Stimulated activated naive CD4-positive, alpha-beta T cell (primary cell): ENCODE measurements around the gene METTL15.
"Not testable (repeated sequence)": the region's sequence is repeated elsewhere in the genome, so short reads cannot be mapped to it uniquely, and the experiment has no call there.

ENCODE experiments used
- DNase-seq, 6 experiments: peaks; one replicate each; lab custom pipeline; 2025; lab: John Stamatoyannopoulos, UW

METTL15 gene

GRCh38 chr11:28107750-28108618 lies at the start of gene METTL15, which contains the start of gene KIF18A:
Gene METTL15 (plus strand): TSS chr11:28108388. CDS start chr11:28113335, 4,947 bp downstream.
Gene KIF18A (minus strand): TSS chr11:28108156. CDS start chr11:28097947, 10,209 bp downstream.
- DNase-seq = peak; percentile 92 to 96 (median 93)

DNA sequence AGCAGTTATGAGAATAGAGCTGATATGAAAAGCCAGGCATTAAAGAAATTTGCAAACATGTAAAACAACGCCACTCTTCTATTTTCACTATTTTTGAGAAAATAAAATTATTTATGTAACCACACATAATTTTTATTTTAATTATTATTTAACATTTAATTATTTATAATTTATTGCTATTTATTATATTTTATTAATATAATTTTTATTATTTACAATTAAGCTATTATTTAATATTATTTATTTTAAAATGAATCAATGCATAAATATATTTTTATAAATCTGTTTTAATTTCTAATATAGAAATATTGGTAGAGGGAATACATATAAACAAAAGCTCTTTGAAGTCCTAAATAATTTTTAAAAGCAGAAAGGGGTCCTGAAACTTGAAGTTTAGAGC lies 36.9 kb upstream of the METTL15 start:
- DNase-seq = no peak

GRCh38 chr11:28072321-28072720 lies 35.9 kb upstream of the METTL15 start:
- DNase-seq = no peak

- no peak for DNase-seq
Observed at GRCh38 chr11:28077521-28077920, 30.7 kb upstream of the METTL15 start.

GRCh38 chr11:28083118-28083517 lies 25.1 kb upstream of the METTL15 start:
- DNase-seq = no peak

- DNase-seq = no peak
Observed at GRCh38 chr11:28086569-28086968, 21.6 kb upstream of the METTL15 start.

GRCh38 chr11:28087192-28087591 lies 21.0 kb upstream of the METTL15 start:
- not testable (repeated sequence) for DNase-seq

GRCh38 chr11:28087693-28088092 lies 20.5 kb upstream of the METTL15 start:
- DNase-seq = not testable (repeated sequence)

DNA sequence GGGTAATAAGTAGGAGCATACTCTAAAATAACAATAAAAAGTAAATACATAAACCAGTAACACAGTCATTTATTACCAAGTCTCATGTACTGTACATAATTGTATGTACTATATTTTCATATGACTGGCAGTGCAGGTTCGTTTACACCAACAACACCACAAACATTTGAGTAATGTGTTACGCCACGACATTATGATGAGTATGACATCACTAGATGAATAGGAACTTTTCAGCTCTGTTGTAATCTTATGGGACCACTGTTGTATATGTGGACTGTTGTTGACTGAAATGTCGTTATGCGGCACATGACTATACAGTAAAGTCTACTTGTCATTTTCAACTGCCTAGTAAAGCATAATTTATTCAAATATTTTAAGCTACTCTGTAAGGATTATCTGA lies 18.8 kb upstream of the METTL15 start:
- no peak for DNase-seq

- no peak for DNase-seq
Observed at GRCh38 chr11:28090052-28090749, 18.0 kb upstream of the METTL15 start.

DNA sequence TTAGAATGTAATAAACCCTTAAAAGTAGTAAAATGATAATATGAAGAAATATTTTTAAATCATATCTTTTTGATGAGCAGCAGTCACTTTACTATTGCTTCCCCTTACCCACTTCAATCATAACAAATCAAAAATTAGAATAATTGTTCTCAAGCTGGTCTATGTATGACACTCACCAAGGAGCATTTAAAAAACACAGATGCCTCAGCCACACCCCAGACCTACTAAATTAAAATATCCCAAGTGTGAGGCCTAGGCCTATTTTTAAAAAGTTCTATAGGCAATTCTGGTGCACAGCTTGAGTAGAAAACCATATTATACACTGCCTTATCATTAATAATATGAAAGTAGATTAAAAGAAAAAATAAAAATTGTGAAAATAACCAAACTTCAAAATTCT lies 15.4 kb upstream of the METTL15 start:
- no peak for DNase-seq

DNA sequence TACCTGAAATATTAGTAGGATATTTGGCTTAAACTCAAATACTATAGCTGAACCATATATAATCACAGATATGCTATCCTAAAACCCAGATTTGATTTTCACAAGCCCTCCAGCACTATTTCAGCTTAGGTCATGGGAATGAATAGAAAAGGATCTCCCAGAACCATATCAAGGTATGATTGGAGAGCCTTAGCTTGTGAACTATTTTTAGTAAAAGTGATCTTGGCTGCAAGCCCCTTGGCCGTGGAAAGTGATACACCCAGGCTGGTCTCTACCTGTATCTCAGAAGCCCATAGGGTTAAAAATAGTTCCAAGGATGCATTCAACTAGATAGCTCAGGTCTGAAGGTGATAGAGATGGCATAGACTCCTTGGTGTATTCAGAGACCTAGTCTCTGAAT lies 9.9 kb upstream of the METTL15 start:
- DNase-seq = no peak

DNA sequence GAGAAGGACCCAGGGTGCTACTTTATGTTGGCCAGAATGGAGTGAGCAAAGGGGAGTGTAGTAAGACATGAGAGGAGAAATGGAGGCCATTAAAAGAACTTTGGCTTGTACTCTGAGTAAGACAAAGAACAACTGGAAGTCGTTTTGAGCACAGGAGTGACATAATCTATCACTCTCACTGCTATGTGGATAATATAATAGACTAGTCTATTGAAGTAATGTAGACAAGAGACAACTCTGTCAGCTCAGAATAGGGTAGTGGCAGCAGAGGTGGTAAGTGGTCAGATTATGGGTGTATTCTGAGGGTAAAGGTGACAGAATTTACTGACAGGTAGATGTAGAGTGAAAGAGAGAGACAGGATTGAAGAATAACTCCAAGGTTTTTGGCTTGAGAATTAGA lies 8.5 kb upstream of the METTL15 start:
- no peak for DNase-seq

GRCh38 chr11:28100665-28101064 lies 7.5 kb upstream of the METTL15 start:
- no peak for DNase-seq

DNA sequence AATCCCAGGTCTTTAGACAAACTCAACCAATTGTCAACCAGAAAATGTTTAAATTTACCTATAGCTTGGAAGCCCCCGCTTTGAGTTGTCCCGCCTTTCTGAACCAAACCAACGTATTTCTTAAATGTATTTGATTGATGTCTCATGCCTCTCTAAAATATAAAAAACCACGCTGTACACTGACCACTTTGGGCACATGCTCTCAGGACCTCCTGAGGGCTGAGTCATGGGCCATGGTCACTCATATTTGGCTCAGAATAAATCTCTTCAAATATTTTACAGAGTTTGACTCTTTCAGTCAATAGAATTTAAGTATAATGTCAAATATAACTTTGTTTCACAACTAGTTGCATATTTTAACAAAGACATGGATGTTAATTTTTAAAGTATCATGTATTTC lies 5.9 kb upstream of the METTL15 start:
- not testable (repeated sequence) for DNase-seq

DNA sequence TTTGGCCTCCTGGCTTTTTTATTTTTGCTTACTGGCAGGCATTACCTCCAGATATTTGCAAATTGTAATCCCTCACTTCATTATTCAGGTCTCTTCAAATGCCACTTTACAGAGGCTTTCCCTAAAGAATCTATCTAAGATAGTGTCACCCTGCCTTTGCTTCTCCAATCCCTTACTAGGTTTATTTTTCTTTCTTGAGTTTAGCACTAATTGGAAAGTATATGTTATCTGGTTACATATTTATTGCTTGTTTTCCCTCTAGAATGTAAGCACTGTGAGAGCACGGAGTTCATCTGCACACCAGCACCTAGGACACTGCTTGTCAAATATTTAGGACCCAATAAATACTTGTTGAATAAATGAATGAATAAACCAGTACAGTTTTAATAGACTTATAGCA lies 3.8 kb upstream of the METTL15 start:
- DNase-seq = no peak

GRCh38 chr11:28104984-28105383 lies 3.2 kb upstream of the METTL15 start:
- no peak for DNase-seq

- no peak for DNase-seq
Observed at GRCh38 chr11:28105869-28106268, 2.3 kb upstream of the METTL15 start.

DNA sequence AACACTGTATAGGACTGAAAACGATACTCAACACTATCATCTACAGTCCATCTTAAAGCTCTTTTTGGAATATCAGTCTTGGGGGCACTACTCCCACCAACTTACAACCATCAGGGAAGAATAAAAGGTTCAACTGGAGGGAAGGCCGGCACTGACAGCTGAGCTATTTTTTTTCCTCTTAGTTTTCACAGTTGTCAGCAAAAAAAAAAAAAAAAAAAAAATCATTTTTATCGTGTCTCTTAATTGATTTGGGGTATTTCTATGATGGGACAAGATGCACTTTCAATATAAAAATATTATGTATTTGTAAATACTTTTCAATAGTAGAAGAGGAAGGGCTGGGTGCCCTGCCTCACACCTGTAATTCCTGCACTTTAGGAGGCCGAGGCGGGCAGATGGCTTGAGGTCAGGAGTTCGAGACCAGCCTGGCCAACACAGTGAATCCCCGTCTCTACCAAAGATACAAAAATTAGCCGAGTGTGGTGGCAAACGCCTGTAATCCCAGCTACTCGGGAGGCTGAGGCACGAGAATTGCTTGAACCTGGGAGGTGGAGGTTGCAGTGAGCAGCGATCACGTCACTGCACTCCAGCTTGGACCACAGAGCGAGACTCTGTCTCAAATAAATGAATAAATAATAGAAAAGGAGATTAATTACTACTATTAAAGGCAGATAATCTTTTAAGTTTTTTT lies 1.7 kb upstream of the METTL15 start:
- DNase-seq = no peak

DNA sequence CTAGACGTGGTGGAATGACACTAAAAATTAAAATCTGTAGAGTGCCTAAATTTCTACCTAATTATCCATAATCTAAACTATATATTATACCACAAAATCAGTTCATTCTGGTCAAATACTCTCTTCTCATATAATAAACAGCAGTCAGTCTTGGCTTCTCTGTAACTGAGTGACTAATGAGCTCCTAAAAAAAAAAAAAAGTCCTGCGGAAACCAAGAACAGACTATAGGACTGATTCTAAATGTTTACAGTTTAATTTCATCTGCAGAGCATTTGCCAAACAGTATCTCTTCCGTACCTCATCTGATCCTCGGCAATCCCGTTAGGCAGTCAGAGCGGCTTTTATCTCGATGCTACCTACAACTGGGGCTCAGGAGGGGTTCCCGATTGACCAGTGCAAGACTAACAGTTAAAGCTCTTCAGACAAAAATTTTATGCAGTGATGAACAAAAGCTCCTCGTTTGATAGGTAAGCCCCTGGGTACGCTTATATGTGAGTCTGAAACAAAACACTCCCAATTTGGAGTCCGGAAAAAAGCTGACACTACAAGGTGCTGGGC lies 918 bp upstream of the METTL15 start:
- peak in 4 of 6 experiments; percentile 5 to 68 (median 20) for DNase-seq

GRCh38 chr11:28108958-28109357 lies 770 bp downstream of the METTL15 start:
- no peak for DNase-seq
